Measurements from ENCODE around the gene COL21A1. TPM values are rescaled to one million over a fixed set of nuclear protein-coding genes. Genes with fewer than 3 reads are reported as not detected.

COL21A1 gene
- total RNA-seq, 3 donors from 2014 or later (not counting 1 experiment from before 2014, with no cell fraction given) = not detected

DNA sequence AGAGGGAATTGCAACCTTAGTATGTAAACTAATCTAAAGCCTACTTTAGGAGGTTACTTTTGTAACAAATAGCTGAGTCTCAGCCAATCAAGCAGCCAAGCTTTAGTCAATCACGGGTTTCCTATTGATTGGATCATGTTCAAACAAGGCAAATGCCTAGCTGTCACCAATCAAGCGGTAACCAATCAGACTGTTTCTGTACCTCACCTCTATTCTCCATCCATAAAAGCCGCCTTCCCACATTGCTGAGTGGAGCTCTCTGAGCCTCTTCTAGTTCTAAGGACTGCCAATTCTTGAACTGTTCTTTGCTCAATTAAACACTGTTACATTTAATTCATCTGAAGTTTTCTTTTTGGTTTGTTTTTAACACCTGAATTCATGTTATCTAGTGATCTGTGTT is 223.6 kb downstream of the COL21A1 start:
- Mint-ChIP-seq H3K36me3 (no peaks in the 10 kb centered on the region), H3K27ac (no peak overlapping the region), H3K4me1 (no peaks in the 10 kb centered on the region), H3K9me3 (peaks cover 3 to 5% of the 10 kb centered on the region in 2 donors), H3K4me3 (no peak overlapping the region), H3K27me3 (ENCODE audit: low read depth in 2 of 2) (no peaks in the 10 kb centered on the region)
- DNase-seq (no peak), ATAC-seq (no peak)
- Histone ChIP-seq H3K4me3 (ENCODE audit: low read length) (no peak overlapping the region), H3K36me3 (ENCODE audit: control insufficient read depth, insufficient read depth, low read length) (no peaks in the 10 kb centered on the region), H3K27ac (ENCODE audit: low read length) (no peak overlapping the region), H3K9me3 (ENCODE audit: control insufficient read depth, insufficient read depth, low read length) (no peaks in the 10 kb centered on the region), H3K4me1 (ENCODE audit: control insufficient read depth, insufficient read depth, low read length) (no peaks in the 10 kb centered on the region), H3K27me3 (ENCODE audit: control insufficient read depth, insufficient read depth, low read length) (no peaks in the 10 kb centered on the region)
- TF ChIP-seq, protein P1, sequence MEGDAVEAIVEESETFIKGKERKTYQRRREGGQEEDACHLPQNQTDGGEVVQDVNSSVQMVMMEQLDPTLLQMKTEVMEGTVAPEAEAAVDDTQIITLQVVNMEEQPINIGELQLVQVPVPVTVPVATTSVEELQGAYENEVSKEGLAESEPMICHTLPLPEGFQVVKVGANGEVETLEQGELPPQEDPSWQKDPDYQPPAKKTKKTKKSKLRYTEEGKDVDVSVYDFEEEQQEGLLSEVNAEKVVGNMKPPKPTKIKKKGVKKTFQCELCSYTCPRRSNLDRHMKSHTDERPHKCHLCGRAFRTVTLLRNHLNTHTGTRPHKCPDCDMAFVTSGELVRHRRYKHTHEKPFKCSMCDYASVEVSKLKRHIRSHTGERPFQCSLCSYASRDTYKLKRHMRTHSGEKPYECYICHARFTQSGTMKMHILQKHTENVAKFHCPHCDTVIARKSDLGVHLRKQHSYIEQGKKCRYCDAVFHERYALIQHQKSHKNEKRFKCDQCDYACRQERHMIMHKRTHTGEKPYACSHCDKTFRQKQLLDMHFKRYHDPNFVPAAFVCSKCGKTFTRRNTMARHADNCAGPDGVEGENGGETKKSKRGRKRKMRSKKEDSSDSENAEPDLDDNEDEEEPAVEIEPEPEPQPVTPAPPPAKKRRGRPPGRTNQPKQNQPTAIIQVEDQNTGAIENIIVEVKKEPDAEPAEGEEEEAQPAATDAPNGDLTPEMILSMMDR (IDR thresholded peaks at IDR 0.05) = no peak
- WGBS (ENCODE audit: insufficient coverage) = 90% methylated on average over 3 of the region's 3 CpGs
- intact Hi-C loops (cut with micrococcal nuclease) = no loop called here

DNA sequence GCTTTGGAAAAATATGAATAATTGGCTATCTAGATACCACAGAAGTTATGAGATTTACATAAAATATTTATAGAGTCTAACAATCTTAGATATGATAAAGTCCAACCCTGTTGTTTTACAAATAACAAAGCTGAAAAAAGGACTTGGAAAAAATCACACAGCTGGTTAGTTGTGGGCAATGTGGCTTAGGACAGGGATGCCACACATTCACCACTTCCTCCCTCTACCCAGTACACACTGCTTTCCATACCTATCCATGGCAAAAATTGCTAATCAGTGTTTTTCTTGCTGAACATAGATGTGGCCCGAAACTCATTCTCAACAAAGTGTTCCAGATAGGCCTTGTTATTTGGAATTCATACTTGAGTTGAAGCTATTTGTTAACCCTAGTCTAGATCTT is 224.7 kb downstream of the COL21A1 start:
- Mint-ChIP-seq H3K4me3 (no peak overlapping the region), H3K4me1 (no peaks in the 10 kb centered on the region), H3K27ac (no peak overlapping the region), H3K27me3 (ENCODE audit: low read depth in 2 of 2) (no peaks in the 10 kb centered on the region), H3K9me3 (peaks cover 3 to 6% of the 10 kb centered on the region in 2 donors), H3K36me3 (no peaks in the 10 kb centered on the region)
- H3K4me3 ChIP-seq (ENCODE audit: low read length) = no peak overlapping the region
- no peaks in the 10 kb centered on the region for H3K4me1 ChIP-seq (ENCODE audit: control insufficient read depth, insufficient read depth, low read length)
- TF ChIP-seq, protein P1 (IDR thresholded peaks at IDR 0.05) = no peak
- DNase-seq = no peak
- H3K36me3 ChIP-seq (ENCODE audit: control insufficient read depth, insufficient read depth, low read length) = no peaks in the 10 kb centered on the region
- no peak for ATAC-seq
- no peaks in the 10 kb centered on the region for H3K9me3 ChIP-seq (ENCODE audit: control insufficient read depth, insufficient read depth, low read length)
- WGBS (ENCODE audit: insufficient coverage) = 40% methylated on average over 1 of the region's 1 CpG
- H3K27ac ChIP-seq (ENCODE audit: low read length) = no peak overlapping the region
- intact Hi-C loops (cut with micrococcal nuclease) = no loop called here
- no peaks in the 10 kb centered on the region for H3K27me3 ChIP-seq (ENCODE audit: control insufficient read depth, insufficient read depth, low read length)

DNA sequence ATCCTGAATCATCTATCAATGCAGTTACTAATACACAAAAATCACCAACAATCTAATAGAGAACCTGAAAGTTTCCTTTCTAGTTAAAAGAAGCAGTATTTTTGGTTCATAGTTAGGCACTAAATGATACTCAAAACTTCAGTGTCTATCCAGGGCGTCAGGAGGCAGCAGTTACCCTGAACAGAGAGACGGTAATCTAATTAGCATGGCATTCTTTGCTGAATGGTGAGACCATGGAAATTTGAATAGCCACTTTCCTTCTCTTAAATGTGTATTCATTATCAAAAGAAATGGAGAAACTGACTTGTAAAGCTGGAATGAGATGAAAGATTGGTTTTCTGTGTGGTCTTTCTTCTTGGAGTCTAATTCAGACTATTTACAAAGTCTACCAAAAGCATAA is 225.4 kb downstream of the COL21A1 start:
- H3K4me1 ChIP-seq (ENCODE audit: control insufficient read depth, insufficient read depth, low read length) = no peaks in the 10 kb centered on the region
- Mint-ChIP-seq H3K27me3 (ENCODE audit: low read depth in 2 of 2) (no peaks in the 10 kb centered on the region), H3K4me1 (no peaks in the 10 kb centered on the region), H3K27ac (no peak overlapping the region), H3K36me3 (no peaks in the 10 kb centered on the region), H3K9me3 (peaks cover 3 to 6% of the 10 kb centered on the region in 2 donors), H3K4me3 (no peak overlapping the region)
- H3K4me3 ChIP-seq (ENCODE audit: low read length) = no peak overlapping the region
- no peaks in the 10 kb centered on the region for H3K27me3 ChIP-seq (ENCODE audit: control insufficient read depth, insufficient read depth, low read length)
- H3K36me3 ChIP-seq (ENCODE audit: control insufficient read depth, insufficient read depth, low read length) = no peaks in the 10 kb centered on the region
- ATAC-seq (no peak), DNase-seq (no peak)
- no peaks in the 10 kb centered on the region for H3K9me3 ChIP-seq (ENCODE audit: control insufficient read depth, insufficient read depth, low read length)
- intact Hi-C loops (cut with micrococcal nuclease) = no loop called here
- H3K27ac ChIP-seq (ENCODE audit: low read length) = no peak overlapping the region
- WGBS (ENCODE audit: insufficient coverage) = 93% methylated on average over 2 of the region's 2 CpGs
- TF ChIP-seq, protein P1 (IDR thresholded peaks at IDR 0.05) = no peak

DNA sequence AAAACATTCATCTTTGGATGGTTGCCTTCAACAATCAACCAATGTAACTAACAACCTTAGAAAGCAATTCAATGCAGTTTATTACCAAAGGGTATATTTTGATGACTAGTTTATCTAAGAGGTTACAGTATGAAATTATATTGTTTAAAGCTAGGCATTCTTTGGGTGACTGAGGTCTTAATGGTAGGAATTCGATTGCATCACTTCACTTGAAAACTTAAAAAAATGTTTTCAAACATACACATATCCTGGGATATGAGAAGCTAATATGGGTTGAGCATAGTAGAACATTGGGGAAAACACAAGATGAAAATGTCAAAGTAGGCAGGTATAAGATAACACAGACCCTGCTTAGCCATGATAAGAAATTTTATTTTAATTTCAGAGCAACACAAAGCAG is 227.4 kb downstream of the COL21A1 start:
- Histone ChIP-seq H3K36me3 (ENCODE audit: control insufficient read depth, insufficient read depth, low read length) (no peaks in the 10 kb centered on the region), H3K4me3 (ENCODE audit: low read length) (no peak overlapping the region), H3K9me3 (ENCODE audit: control insufficient read depth, insufficient read depth, low read length) (no peaks in the 10 kb centered on the region), H3K27me3 (ENCODE audit: control insufficient read depth, insufficient read depth, low read length) (no peaks in the 10 kb centered on the region), H3K4me1 (ENCODE audit: control insufficient read depth, insufficient read depth, low read length) (no peaks in the 10 kb centered on the region), H3K27ac (ENCODE audit: low read length) (no peak overlapping the region)
- Mint-ChIP-seq H3K4me3 (no peak overlapping the region), H3K9me3 (peaks cover 6 to 8% of the 10 kb centered on the region in 2 donors), H3K27ac (no peak overlapping the region), H3K4me1 (no peaks in the 10 kb centered on the region), H3K27me3 (ENCODE audit: low read depth in 2 of 2) (no peaks in the 10 kb centered on the region), H3K36me3 (no peaks in the 10 kb centered on the region)
- intact Hi-C loops (cut with micrococcal nuclease) = no loop called here
- TF ChIP-seq, protein P1 (IDR thresholded peaks at IDR 0.05) = no peak
- DNase-seq (no peak), ATAC-seq (no peak)
- WGBS (ENCODE audit: insufficient coverage) = no CpG with 5 or more reads among the region's 1 CpG

Measured in natural killer cell (primary cell).